Measurements from ENCODE around the gene CHORDC1. TPM values are rescaled to one million over a fixed set of nuclear protein-coding genes. Genes with fewer than 3 reads are reported as not detected.
"Not testable (repeated sequence)": the region's sequence is repeated elsewhere in the genome, so short reads cannot be mapped to it uniquely, and the experiment has no call there.

CHORDC1 gene
- total RNA-seq, 3 donors from 2014 or later, result 18.1 to 37.6 (median 20.7) TPM

DNA sequence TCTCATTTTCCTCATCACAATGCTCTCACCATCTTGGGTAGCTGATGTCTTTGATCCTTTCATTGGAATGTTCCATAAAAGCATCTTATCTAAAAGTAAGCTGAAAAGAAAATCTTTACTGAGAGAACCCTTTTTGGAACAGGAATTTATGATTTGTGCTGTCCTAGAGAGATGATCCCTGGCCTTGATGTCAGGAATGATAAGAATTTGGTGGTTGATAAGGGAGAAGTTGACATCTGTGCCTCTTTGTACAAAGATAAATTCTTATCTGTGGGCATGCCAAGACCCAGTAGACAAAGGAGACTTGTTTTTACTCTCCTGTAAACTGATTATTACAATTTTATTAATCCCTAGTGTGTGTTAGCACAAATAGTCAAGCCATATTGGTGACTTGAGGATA, 51.5 kb downstream of the CHORDC1 start:
- no peaks in the 10 kb centered on the region for H3K4me1 ChIP-seq (ENCODE audit: low read depth)
- no peaks in the 10 kb centered on the region for H3K9me3 ChIP-seq
- H3K36me3 ChIP-seq (ENCODE audit: low read depth), result no peaks in the 10 kb centered on the region
- DNase-seq, result no peak
- intact Hi-C loops (cut with DNase I, micrococcal nuclease), result no loop called here
- no peak overlapping the region for H3K4me3 ChIP-seq
- TF ChIP-seq, protein P1, sequence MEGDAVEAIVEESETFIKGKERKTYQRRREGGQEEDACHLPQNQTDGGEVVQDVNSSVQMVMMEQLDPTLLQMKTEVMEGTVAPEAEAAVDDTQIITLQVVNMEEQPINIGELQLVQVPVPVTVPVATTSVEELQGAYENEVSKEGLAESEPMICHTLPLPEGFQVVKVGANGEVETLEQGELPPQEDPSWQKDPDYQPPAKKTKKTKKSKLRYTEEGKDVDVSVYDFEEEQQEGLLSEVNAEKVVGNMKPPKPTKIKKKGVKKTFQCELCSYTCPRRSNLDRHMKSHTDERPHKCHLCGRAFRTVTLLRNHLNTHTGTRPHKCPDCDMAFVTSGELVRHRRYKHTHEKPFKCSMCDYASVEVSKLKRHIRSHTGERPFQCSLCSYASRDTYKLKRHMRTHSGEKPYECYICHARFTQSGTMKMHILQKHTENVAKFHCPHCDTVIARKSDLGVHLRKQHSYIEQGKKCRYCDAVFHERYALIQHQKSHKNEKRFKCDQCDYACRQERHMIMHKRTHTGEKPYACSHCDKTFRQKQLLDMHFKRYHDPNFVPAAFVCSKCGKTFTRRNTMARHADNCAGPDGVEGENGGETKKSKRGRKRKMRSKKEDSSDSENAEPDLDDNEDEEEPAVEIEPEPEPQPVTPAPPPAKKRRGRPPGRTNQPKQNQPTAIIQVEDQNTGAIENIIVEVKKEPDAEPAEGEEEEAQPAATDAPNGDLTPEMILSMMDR (IDR thresholded peaks at IDR 0.05), result no peak
- ATAC-seq, result no peak

DNA sequence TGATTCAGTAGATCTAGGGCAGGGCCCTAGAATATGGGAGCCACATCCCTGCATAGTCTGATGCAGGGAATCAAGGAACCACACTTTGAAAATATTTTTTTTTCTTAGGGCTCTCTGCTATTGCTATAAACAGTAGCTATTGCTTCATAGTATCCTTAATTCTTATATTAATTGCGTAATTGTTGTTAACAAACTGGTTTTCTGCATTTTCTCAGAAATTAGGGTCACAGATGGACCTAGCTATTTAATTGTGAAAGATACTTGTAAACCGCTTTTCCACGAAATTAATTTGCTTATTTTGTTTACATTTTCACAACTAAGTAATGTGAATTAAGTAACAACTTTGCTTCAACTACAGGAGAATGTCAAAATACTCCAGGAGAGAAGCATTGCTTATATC, 54.3 kb downstream of the CHORDC1 start:
- H3K4me1 ChIP-seq (ENCODE audit: low read depth), result no peaks in the 10 kb centered on the region
- H3K36me3 ChIP-seq (ENCODE audit: low read depth), result no peaks in the 10 kb centered on the region
- intact Hi-C loops (cut with DNase I, micrococcal nuclease), result no loop called here
- no peak for ATAC-seq
- H3K4me3 ChIP-seq, result no peak overlapping the region
- no peak for DNase-seq
- no peaks in the 10 kb centered on the region for H3K9me3 ChIP-seq
- TF ChIP-seq, protein P1 (IDR thresholded peaks at IDR 0.05), result no peak

DNA sequence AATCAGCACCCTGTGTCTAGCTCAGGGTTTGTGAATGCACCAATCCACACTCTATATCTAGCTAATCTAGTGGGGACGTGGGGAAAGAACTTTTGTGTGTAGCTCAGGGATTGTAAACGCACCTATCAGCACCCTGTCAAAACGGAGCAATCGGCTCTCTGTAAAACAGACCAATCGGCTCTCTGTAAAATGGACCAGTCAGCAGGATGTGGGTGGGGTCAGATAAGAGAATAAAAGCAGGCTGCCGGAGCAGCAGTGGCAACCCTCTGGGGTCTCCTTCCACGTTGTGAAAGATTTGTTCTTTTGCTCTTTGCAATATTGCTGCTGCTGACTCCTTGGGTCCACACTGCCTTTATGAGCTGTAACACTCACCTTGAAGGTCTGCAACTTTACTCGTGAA, 55.1 kb downstream of the CHORDC1 start:
- H3K4me3 ChIP-seq; H3K36me3 ChIP-seq (ENCODE audit: low read depth); ATAC-seq; H3K4me1 ChIP-seq (ENCODE audit: low read depth); DNase-seq; intact Hi-C loops (cut with DNase I, micrococcal nuclease); H3K9me3 ChIP-seq: not testable (repeated sequence)

DNA sequence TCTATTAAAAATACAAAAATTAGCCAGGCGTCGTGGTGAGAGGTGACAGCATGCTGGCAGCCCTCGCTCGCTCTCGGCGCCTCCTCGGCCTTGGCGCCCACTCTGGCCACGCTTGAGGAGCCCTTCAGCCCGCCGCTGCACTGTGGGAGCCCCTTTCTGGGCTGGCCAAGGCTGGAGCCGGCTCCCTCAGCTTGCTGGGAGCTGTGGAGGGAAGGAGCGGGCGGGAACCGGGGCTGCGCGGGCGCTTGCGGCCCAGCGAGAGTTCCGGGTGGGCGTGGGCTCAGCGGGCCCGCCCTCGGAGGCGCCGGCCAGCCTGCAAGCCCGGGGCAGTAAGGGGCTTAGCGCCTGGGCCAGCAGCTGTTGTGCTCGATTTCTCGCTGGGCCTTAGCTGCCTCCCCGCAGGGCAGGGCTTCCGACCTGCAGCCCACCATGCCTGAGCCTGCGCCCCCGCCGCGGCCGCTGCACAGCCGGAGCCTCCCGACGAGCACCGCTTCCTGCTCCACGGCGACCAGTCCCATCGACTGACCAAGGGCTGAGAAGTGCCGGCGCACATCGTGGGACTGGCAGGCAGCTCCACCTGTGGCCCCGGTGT, 55.8 kb downstream of the CHORDC1 start:
- intact Hi-C loops (cut with DNase I, micrococcal nuclease); DNase-seq; ATAC-seq; H3K4me1 ChIP-seq (ENCODE audit: low read depth); H3K36me3 ChIP-seq (ENCODE audit: low read depth); H3K9me3 ChIP-seq; H3K4me3 ChIP-seq: not testable (repeated sequence)

Other genes starting within 250 kb of the CHORDC1 start
- gene TRIM49C, start 191.9 kb downstream of the CHORDC1 start, total RNA-seq, result not detected
- not detected for gene UBTFL1, start 137.1 kb downstream of the CHORDC1 start, total RNA-seq
- gene NAALAD2, start 88.4 kb downstream of the CHORDC1 start, total RNA-seq, result 1 to 10 TPM in 1 of 3 donors, under 1 TPM in 2; 0.73 to 1.2 (median 0.92) TPM

Measured in mucosa of descending colon (tissue), 3 donors.